GM11168 (cell line): Measurements from ENCODE around the gene USP21.

ENCODE experiments used
- in situ Hi-C: fragments of 300-500 bp; cut with MboI; formaldehyde crosslinking; loops from one replicate; pipeline ENCODE4 v1.12.0; 2022; ENCODE audit warnings: low sequenced_read_pairs; ENCODE audit not compliant: unreplicated experiment

Gene USP21

DNA sequence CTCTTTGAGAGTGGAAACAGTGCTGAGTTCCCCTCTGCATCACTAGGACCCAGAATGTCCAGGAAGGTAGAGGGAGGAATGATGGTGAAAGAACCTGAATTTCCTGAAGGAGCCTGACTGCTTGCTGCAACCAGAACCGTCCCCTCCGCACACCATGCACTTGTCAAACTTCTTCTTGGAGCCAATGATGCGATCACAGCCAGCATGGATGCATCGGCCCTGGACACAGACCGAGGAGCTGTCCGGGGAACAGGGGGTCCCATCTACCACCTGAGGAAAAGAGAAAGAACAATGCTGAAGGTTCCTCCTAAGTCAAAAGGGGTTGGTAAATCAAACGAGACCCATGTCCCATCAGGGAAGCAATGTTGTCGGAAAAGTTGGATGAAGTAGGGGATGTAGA is 32.7 kb downstream of the USP21 start:
- in situ Hi-C loops, result no loop called here

DNA sequence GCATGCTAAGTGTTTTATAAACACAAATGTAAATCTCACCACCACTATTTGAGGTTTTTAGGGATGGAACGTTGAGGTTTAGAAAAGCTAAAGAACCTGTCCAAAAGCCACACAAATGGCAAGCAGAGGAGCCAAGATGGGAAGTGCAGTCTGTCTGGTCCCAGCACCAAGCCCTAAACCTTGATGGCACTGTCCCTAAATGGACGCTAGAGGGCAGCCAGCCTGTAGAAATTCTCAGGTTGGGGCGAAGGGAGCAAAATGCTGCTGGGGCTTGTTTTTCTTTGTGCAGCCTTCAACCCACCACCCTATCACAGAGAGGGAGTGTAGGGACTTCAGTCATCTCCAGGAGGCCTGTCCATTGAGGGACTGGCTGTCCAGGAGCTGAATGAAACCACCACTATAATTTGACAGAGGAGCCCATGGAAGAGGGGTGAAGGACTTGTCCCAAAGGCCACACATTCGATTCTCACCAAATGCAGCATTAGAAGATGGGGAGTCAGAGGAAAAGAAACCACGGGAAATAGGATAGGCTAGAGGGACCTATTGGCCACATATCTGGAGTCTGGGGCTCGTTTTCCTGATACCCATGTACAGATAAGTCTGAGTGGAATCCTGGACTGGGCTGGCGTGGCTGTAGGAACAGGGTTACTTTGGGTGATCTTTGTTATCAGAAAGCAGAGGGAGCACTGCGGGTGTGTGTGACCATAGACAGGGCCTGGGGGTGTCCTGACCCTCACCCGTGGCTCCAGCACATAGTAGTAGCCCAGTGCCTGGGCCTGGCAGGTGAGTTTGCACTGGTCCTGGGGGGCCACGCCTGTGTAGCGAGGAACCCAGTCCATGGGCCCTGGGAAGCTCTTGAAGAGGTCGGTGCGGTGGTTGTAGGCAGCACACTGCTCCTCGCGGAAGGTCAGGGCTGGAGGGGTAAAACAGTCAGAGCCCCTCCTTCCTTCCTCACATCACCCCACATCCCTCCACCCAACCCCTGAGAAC is 33.5 kb downstream of the USP21 start:
- in situ Hi-C loops, result no loop called here

DNA sequence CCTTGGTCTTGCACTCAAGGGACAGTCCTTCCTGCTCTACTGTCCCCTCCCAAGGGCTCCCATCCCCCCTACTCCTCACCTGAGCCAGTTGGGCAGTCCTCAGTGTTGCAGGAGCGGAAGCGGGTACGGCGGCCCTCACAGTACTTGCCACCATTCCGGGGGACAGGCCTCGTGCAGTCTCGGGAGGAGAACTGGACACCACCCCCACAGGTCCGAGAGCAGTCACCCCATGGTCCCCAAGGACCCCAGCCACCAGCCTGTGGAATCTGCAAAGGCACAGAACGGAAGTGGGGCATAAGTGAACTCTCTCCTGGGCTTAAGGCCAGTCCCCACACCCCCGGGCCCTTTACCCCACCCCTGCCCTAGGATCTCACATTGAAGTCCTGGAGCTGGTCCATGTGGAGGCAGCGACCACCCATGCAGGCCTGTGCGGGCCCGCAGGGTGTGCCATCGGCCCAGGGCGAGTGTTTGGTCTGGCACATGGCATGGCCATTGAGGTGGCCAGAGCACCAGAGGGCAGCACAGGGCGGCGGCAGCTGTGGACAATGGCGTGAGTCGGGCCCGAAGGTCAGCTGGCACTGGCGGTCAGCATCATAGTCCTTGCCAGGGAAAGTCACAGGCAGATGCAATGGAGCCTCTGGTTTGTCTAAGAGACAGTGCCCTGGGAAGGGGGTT is 34.4 kb downstream of the USP21 start:
- in situ Hi-C loops, result no loop called here

- in situ Hi-C loops, result no loop called here
These were observed 35.9 kb downstream of the USP21 start for GRCh38 chr1:161195171-161195570.

GRCh38 chr1:161196111-161196510 is 36.8 kb downstream of the USP21 start:
- in situ Hi-C loops, result no loop called here

DNA sequence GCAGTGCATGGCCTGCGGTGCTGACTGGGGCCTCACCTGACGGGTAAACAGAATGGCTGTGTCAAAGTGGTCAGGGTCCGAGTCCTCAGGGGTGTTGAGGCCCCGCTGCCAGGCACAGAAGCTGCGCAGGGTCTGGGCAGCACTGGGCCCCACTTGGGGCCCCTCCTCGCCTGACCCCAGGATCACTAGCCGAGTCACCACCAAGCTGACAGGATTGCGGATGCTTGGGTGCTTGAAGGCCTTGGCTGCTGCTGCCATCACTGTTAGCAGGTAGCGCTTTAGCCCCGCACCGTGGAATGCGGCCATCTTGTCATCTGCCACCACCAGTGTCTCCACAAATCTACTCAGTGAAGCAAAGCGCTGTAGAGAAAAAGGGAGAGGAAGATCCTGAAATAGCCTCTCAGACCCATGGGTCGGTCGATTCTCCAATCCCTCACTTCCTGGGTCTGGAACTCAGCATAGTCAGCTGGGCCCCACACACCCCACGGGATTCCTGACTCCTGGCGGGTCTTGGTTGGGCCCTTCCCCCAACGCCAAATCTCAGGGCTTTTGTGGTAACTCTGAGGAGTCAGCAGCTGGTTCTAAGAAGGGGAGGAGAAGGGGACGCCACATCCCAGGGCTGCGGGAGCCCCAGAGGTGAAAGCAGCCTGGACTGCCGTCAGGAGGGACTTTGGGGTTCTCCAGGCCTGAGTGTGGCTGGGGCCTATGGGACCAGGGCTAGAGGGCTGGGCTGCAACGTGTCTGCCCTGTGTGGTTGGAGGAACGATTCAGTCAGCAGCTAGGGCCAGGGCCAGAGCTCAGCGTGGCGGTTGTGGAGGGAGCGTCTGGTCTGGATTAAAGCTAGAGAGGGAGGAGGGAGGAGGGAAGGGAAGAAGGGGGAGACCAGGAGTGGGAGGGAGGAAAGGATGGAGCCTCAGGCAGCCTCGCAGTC is 37.5 kb downstream of the USP21 start:
- in situ Hi-C loops, result no loop called here

DNA sequence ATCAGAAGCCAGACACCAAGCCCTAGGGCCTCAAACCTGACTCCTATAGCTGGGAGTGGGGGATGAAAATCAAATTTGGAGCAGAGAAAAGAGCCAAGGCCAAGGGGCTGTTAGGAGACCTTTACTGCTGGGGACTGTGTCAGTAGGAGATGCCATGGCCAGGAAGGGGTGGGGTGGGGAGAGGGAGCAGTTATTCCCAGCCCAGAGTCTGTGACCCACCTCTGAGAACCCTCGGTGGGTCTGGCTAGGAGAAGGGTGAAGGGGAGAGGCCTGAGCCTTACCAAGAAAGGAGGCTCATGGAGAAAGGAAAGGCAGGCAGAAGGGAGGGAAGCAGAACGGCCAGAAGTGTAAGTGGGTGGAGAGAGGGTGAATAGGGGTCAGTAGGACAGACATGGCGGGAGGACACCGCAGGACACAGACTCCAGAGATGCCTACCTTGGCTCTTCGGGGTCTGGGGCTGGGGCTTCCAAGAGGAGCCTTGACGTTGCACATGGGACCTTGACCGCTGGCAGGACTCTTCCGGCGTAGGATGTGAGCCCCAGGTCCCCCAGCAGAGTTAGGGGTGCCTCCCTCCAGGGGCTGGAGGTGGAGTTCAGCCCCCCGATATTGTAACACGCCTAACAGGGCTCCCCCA is 38.4 kb downstream of the USP21 start:
- in situ Hi-C loops, result no loop called here

- in situ Hi-C loops, result no loop called here
These were observed 39.0 kb downstream of the USP21 start for GRCh38 chr1:161198194-161198896.

DNA sequence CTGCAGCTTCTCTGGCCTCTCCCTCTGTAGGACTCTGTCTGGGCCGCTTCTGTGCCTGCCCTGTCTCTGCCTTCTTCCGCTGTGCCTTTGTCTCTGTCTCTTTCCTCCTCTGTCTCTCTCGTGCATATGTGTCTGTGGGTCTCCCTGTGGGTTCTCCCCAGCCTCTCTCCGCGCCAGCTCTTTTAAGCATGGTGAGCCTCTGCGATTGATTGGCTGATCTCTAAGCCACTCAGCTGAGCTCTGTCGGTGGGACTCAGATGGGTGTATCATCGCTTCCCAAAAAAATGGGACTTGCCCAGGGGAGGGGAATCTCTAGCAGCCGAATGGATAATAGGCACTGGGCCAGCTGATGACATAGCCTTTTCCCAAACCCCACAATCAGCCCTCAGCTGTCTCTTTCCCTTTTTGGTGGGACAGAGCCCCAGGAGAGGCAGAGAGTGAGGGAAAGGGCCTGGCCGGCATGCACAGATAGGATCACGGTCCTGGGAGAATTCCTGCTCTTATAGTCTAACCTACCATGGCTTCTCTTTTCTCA is 39.7 kb downstream of the USP21 start, which contains the start of gene ADAMTS4:
TSS of gene ADAMTS4 (minus strand) at position 158 of the 535 bp plus-strand sequence. CDS start 427 bp downstream, outside the sequence.
- in situ Hi-C loops, result no loop called here

GRCh38 chr1:161199506-161200139 is 40.3 kb downstream of the USP21 start:
- in situ Hi-C loops, result no loop called here

DNA sequence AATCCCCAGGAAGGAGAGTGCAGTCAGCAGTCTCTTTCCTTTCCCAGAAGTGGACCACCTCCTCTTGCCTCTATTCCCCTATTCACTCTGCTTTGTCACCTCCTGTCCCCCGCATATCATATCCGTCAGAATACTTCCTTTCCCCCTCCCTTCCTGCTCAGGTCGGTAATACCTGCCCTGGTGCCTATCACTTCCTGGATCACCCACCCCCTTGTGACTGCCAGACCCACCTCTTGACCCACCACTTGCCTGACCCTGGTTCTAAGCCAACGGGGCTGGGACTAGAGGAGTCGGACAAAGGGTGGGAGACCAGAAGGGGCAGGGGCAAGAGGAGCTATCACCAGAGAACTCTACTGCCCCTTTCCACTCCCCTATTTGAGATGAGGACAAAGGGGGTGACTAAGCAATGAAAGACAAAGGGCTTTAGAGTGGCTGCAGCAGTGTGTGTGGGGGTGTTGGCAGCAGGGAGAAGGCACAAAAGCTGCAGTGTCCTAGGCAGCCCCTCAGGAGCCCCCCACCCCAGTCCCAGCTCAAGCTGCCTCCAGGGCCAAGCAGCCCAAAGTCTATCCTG is 41.2 kb downstream of the USP21 start:
- in situ Hi-C loops, result no loop called here

DNA sequence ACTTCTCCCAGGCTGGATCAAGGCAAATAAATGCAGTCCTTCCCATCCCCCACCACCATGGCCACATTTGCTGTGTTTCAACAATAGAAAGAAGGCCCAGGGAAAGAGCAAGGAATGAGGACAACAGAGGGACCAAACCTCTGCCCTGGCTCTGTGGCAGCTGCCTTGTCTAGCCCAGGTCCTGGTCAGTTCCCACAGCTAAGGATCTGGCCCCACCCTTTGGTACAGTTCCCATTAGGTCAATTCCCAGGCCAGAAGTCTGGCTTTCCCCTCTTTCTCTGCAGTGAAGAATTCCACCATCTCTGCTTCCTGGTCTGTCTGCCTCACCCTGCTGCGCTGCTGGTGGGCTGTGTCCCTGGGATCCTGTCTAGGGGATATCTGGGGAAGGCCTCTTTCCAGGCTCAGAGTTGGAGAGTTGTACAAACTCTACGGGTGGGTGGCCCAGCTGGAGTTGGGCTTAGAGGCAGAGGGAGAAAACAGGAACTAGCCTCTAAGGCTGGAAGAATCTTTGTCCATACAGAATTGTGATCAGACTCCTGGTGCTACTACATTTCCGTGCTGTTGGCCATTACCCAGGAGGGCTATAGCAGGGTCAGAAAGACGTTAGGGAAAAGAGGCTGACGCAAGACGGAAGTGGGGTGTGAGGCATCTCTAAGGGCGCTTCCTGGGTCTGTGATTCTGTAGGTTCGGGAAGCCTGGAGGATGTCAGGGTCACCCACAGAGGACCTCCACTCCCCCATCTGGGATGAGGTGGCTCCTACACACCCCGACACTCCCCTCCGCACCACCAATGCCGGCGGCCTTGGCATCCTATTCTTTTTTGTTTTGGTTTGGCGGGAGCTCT is 41.9 kb downstream of the USP21 start:
- in situ Hi-C loops, result no loop called here

DNA sequence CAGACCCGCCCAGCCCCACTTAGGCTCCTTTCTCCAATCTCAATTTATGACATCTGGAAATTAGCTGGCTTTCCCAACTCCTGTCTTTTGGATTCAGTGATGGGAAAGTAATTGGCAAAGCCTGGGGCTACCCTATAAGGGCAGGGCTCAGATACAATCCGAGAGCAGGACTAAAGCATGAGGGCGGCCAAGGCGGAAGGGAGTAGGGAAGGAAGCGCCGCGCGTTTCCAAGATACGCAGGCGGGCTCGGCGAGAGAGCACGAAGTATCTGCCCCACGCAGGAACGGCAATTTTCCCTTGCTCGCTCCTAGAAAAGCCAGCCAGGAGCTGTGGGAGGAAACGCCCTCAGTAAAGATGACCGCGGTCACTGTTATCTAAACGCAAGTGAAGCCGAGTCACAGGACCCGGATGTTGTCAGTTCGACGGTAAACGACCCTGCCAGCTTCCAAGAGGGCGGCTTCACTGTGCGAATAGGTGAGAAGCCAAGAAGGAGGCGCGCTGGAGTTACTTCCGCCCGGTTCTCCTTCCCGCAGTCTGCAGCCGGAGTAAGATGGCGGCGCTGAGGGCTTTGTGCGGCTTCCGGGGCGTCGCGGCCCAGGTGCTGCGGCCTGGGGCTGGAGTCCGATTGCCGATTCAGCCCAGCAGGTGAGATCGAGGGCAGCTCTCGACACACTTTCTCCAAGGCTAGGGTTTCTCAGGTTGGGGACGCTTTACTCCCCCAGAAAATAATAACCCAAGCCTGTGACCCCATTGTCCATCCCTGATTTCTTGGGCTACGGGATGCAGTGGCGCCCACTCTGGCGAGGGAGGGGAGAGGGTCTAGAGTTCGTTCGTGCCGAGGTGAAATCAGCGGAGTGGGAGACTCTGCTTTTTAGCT is 42.8 kb downstream of the USP21 start, which contains the start of gene NDUFS2:
TSS of gene NDUFS2 (plus strand) at position 532 of the 877 bp plus-strand sequence. CDS start at position 551, 19 bp downstream.
- in situ Hi-C loops, result no loop called here

DNA sequence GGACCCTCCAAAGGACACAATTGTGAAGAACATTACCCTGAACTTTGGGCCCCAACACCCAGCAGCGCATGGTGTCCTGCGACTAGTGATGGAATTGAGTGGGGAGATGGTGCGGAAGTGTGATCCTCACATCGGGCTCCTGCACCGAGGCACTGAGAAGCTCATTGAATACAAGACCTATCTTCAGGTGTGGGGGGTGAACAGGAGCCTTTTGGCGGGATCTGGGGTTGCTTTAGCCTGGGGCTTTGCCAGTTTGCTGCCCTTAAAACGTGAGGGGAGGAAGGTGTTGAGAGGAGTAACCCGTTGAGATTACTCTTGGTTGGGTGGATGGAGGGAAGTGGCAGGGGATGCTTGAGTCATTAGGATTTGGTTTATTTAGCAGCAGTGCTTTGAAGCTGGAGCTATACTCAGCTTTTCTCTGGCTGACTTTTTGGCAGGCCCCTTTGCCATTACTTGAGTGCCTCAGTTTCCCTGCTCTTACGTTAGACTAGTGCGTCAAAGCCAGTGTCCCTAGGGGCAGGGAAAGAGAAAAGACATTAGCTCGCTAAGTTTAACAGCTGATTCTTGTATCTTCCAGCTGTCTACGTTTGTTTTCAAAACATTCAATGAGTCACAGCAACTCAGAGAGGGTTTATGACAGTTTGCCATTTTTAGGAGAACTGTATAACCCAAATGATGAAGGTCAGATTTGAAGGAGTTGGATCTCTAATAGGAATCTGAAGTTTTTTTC is 47.3 kb downstream of the USP21 start:
- in situ Hi-C loops, result no loop called here

GRCh38 chr1:161207173-161207572 is 47.9 kb downstream of the USP21 start:
- in situ Hi-C loops, result no loop called here
